Posterior vena cava (tissue), 2 donors: Measurements from ENCODE around the gene CYB5RL. TPM values are rescaled to one million over a fixed set of nuclear protein-coding genes. Genes with fewer than 3 reads are reported as not detected.
"Not testable (repeated sequence)": the region's sequence is repeated elsewhere in the genome, so short reads cannot be mapped to it uniquely, and the experiment has no call there.

Experiments used
- DNase-seq: peaks from one replicate; pipeline ENCODE4 v3.0.0-alpha.2; 2020; ENCODE audit warnings: low spot score
- intact Hi-C, 2 donors: fragments of 100-400 bp; cut with DNase I; formaldehyde crosslinking; loops; one replicate each; pipeline versions ENCODE4 v1.14.1 to v1.14.2; 2022 to 2023
- total RNA-seq, 2 donors: library from RNA; stranded (reverse); fragmentation: NEBNext Ultra II Directional; extraction: Animal tissue kit (Norgen Biotek cat#: 25700); gene quantifications; one replicate each; pipeline ENCODE4 v1.2.1, GENCODE V29; 2021
- donor health status: DM: yes; HTN: yes; CAD: no.
- donor health status: DM: yes; HTN: yes; CAD: no.

Gene CYB5RL
- total RNA-seq, 2 donors from 2014 or later = 5.0 to 6.7 TPM

DNA sequence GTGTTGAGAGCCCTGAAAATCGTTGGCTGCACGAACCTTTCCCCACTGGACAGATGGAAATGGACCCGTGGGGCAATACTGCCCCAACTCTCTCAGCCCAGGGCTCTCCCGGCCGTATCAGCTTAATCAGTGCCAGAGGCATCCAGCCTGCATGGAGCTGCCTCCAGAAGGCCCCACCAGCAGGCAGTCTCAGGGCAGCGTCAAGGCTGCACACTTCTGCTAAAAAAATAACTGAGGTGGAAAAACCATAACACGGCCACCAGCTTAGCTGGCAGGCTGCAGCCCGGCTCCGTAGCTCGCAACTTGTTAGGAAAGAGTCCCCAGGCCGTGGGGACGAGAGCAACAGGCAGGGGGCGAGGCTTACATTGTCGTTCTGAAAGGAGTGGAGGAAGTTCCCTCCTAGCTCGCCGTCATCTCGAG, 28.1 kb upstream of the CYB5RL start:
- DNase-seq = peak; percentile 51
- intact Hi-C loops = no loop called here

DNA sequence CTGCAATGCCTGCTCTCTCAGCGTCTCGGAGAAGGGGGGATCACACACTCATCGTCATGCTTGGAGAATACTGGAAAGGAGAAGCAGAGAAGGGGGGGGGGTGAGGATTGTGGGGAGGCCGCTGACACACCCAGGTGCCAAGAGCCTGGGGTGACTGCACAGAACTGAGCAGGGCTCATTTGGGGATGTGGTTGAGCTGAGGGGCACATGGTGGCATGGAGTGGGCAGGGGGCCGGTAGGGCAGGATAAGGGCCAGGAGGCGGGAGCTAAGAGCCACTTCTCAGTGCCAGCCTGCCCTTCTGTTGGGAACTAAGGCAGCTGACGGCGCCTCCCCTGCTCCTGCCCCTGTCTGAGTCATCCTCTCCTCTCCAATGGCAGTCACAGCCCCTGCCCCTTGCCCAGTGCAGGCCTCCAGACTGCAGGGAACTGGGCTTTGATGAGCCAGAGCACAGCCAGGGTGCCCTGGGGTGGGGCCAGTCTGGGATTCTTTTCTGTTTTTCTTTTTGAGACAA, 27.3 kb upstream of the CYB5RL start:
- intact Hi-C loops = no loop called here
- DNase-seq = peak; percentile 81

DNA sequence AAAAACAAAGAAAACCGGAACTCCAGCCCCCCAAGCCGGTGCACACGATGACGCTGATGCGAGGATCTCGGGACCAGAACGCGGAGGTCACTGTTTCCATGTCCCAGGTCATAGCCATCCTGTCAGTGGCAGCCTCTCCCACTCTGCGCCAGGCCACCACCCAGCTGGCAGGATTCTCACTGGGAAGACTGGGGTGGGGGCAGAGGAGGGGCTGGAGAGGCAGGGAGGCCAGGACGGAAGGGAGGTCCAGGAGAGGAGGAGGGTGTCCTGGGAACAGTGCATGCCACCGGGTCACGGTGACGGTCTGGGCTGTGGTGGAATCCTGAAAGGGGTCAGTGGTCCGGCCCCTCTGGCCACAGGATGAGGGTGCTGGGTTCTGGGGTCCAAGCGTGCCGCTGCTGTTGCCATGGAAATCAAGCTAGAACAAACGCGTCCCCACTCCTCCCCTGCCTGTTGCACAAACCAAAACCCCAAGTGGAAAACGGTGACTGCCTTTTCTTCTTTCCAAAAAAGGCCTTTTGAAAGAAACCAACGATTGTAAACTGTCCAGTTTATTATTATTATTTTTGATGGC, 26.2 kb upstream of the CYB5RL start:
- no peak for DNase-seq
- intact Hi-C loops = no loop called here

DNA sequence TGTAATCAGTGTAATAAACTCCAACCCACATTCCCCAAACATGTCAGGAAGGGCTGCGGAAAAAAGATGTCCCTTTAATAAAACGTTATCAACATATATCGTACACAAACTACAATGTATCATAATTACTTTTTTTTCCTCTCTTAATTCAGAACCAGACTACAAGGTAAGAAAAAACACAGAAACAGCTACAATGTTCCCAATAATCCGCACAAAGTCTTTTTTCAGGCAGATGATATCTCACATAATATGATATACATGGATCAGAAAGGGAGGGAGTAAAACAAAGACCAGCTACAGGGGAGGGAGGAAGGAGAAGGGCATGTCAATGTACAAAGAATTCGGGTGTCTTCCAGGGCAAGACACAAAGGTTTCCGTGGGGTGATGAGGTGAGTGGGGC, 25.5 kb upstream of the CYB5RL start:
- intact Hi-C loops = no loop called here
- no peak for DNase-seq

DNA sequence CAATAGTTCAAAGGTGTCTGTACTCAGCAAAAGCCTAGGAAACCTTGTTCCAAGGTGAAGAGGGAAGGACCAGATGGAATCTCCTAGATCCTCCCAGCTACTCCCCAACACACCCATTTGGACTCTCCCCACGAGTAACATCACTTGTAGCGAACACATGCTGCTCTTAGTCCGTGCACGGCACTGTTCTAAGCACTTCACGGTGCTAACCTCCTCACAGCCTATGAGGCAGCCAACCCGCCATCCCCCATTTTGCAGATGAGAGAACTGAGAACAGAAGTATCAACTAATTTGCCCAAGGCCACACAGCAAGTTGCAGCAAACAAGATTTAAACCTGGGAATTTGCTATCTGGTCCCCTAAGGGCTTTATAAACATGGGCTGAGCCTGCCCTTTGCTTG, 24.4 kb upstream of the CYB5RL start:
- intact Hi-C loops = no loop called here
- no peak for DNase-seq

DNA sequence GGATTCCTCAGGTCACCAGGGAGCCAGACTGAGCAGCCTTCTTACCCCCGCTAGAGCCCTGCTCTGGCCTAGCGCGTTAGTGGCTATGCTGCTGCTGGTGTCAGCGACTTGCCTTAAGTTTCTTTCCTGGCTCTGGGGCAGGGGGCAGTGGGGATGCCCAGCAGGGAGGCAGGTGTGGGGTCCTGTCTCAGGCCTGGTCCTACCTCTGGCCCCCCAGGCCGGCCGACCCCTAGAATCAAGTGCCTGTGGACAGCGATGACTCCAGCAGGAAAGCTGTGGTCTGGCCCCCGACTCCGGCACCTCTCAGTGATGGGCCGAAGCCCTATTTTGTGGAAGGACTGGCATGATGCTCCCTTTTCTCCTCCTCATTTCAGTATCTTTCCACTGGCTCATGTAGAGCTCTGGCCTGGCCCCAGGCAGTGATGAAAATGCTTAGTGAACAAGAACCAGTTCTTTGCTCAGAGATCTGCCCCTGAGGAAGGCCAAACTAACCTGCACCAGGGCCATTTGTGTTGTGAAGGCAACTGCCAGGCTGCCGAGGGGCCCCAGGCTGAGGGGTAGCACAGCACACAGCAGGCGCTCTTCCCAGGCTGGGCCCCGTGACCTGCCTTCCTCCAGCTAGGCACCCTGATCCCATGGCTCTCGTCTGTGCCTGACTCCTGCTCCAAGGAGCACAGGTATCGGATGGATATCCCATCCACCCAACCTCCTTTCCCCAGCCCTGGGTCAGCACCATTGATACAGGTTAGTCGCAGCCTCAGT, 23.8 kb upstream of the CYB5RL start:
- intact Hi-C loops = no loop called here
- DNase-seq = no peak

DNA sequence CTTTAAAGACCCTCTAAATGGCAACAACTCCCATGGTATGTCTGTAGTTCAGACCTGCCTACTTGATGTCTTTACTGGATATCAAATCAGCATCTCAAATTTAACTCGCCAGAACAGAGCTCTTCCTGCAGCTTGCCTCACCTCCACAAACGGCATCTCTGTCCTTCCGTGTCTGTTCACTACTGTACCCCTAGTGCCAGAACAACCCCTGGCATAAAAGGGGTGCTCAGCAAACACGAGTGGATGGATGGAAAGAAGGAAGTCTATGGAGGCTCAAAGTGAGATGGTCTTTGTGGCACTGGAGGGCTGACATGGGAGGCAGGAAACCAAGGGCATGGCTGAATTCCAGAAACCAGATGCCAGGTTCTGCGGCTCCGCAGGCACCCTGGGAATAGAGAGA, 22.9 kb upstream of the CYB5RL start:
- no peak for DNase-seq
- intact Hi-C loops = no loop called here

DNA sequence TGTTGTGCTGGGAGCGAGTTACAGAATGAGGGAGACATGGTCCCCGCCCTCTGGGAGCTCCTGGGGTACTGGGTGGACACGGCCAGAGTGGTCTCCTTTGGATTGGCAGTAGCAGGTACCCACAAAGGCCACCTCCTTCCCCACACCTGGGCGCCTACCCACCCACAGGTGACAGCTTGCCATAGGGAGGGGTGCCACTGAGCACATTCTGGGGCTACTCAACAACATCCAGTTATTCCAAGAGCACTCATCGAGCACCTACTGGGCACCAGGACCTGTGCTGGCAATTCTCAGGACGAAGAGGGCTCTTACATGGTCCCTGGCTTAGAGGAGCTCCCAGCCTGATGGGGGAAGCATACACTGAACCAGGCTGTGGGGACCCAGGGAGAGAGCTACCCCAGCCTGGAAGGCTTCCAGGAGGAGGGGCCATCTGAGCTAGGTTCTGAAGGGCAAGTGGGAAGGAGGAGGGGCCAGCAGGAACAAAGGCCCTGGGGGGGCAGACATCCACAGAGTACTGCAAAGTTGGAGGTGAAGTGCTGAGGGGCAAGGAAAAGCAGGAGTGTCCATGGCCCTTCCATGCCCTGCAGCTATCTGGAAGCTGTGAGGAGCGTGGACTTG, 22.1 kb upstream of the CYB5RL start:
- intact Hi-C loops = no loop called here
- DNase-seq = no peak

DNA sequence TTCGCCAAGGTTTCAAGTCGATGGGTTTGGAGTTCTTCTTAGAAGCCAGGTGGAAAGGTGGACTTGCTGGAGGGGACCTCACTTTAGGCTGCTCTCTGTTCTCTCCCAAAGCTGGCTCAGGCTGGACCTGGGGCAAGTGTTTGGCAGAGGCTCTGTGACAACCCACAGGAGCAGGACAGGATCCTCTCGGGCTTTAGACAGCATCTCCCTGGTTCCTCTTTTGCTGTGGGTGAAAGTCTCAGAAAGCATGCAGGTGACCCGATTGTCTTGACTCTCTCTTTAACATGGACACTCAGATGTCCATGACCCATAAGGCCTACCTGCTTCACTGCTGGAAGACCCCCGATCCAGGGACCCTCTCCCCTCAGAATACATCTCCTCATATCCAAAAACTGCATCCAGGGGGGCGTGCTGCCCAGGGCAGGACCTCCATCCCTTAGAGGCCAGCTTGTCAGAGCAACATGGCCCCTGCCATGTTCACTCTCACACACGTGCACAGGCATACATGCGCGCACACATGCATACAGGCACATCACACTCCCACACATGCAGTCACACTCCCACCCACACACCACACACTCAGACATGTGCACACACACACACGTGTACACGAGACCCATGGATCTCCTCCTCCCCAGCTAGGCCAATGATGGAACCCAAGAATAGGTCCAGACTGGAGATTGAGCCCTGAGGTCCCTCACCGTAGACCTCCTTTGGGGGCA, 21.4 kb upstream of the CYB5RL start:
- no peak for DNase-seq
- intact Hi-C loops = no loop called here

DNA sequence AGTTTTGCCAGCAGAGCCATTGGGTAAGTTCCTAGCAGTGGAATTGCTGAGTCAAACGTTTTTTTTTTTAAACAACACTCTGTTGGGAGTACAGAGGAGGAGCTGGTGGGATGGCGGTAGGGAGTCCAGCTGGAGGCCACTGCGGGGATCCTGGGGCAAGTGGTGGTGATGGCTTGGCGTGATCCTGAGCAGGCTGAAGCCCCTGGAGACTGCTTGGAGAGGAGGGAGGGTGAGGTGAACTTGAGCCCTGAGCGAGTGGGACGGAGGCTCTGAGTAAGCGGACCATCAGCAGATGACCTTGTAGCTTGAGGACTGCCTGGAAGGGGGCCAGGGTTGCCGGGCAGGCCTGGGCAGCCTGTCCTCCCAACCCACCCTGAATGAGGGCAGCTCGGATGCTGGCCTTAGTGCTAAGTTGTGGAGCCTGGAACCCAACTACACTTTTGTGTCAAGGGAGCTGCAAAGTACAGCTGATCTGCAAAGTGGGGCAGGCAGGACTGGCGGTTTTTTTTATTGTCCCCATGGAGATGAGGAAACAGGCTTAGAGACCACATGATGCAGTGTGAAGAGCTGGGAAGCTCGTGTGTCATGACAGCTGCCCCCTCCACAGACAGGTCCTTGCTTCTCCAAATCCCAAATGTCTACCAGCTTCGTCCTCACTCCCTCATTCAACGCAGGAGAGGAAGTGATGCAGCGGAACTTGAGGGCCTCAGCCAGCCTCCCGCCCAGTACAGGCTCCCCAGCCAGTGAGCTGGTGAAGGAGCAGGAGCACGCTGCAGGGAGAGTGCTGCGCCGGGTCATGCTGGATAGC, 20.4 kb upstream of the CYB5RL start:
- peak; percentile 92 for DNase-seq
- intact Hi-C loops = no loop called here

DNA sequence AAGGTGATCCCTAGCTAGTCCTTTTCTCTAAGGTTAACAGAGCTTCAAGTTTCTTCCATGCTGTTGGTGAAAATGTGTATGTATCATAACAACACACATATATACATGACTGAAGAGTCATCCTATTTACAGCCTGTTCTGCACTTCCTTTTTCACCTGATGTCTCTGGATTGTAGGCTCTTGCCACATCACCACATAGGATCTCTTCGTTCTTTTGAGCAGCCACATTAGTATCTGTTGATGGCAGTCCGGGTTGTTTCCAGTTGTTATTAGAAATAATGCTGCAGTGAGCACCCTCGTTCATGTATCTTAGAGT, 19.8 kb upstream of the CYB5RL start:
- no peak for DNase-seq
- intact Hi-C loops = no loop called here

DNA sequence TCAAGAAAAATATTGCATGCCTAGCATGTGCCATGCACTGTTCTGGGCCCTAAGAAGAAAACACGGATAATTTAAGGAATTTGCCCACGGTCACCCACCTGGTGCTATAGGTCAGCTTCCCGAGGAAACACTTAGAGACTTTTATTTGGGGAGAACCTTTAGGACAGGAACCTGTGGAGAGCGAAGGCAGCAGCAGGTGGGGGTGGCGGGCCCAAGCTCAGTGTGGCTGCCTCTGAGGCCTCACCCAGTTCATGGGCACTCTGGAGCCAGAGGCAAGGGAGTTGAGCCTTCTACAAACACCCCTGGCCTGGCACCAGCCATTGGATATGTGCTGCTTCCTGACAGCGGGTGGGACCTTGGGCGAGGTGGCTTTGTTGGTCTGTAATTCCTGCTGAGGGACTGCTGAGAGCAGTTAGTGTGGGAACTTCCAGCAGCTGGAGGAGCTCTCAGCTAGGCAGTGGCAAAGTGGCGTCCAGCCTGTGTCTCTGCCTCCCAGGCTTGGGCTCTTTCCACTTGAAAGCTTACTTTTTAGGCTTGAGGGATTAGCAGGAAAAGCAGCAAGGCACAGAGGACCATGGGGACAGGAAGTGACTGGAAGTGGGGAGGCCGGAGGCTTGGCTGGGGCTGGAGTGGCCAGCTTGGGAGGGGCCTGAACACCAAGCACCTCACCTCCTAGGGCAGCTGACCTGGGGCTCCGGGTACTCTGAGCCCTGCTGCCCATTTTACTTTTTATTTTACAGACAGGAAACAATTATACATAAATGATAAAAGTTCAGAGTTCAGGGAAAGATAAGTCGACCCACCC, 19.3 kb upstream of the CYB5RL start:
- no peak for DNase-seq
- intact Hi-C loops = no loop called here

DNA sequence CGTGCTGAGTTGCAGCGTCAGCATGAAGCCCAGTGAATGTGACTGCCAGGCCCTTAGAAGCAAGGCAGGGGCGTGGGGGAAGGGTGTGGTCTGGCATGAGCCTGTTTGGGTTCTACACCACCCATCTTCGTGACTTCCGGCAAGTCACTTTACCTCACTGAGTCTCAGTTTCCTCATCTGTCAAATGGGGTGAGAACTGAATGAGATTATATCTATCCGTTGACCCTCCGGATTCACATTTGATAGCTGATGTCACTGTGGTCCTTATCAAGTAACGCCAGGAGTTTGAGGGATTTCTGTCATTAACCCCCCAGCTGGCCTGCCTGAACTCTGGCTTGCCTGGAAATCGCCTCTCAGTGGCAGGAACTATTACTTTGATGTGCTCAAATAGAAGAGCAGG, 15.7 kb upstream of the CYB5RL start:
- DNase-seq = no peak
- intact Hi-C loops = no loop called here

DNA sequence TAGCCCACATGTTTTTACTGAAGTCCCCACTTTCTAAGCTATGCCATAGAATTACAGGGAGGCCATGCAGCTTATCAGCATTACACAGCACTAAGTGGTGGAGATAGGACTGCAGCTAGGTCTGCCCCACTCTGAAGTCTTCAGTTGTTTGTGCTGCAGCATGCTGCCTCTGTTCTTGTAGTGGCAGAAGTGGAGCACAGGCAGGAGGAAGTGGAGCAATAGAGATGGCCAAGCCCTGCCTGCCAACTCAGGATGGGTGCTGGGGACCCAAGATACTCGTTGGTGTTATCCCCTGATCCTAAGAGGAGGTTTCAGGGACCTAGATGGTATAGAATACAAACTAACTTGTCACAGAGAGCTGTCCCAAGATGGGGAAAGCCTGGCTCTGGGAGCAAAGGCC, 13.0 kb upstream of the CYB5RL start:
- intact Hi-C loops = no loop called here

DNA sequence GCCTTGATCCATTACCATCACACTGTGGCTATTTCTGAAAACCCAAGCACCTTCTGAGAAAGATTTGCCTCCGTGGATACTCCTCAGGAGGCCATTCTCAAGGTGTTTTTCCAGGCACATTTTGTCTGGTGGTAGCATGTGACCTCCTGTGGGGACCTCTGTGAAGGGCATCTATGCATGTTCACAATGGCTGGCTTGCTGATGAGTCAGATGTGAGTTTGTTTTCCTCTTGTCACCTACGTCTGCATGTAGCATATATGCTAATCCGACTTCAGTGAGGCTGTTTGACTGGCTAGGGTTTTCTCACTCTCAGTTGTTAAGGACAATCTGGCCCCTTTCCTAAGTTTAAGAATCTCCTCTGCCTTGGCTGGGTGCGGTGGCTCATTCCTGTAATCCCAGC, 8.1 kb upstream of the CYB5RL start:
- intact Hi-C loops, DNase-seq: not testable (repeated sequence)

More for the DNA sequence above, 13.0 kb upstream of the CYB5RL start:
- no peak for DNase-seq

DNA sequence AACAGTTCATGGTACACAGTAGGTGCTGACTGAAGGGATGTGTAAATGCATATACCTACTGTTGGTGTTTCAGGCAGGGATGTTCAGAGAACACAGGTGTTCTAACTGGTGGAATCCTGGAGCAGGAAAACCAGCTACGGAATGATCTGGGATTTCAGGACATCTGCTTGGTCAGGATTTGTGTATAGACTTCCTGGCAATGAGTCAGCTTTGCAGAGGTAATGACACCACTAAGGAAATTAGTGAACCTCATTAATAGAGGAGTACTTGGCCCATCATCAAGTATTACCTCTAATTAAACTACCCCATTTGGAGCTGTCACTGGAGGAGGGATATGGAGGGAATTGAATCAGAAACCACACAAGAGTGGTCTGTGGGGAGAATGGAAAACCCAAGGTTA, 7.5 kb upstream of the CYB5RL start:
- intact Hi-C loops = no loop called here

DNA sequence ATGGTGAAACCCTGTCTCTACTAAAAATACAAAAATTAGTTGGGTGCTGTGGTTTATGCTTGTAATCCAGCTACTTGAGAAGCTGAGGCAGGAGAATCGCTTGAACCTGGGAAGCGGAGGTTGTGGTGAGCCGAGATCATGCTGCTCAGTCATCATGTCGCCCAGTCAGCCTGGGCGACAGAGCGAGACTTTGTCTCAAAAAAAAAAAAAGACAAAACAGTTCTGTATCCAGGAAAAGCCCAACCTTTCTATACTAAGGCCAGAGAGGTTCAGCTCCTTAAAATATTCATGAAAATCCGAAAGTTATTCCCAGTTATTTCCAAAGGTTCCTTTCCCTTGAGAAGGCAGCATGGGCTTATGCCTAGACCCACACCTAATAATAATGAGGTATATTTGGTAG, 4.4 kb upstream of the CYB5RL start:
- no peak for DNase-seq
- intact Hi-C loops = no loop called here

More for the DNA sequence above, 7.5 kb upstream of the CYB5RL start:
- no peak for DNase-seq

DNA sequence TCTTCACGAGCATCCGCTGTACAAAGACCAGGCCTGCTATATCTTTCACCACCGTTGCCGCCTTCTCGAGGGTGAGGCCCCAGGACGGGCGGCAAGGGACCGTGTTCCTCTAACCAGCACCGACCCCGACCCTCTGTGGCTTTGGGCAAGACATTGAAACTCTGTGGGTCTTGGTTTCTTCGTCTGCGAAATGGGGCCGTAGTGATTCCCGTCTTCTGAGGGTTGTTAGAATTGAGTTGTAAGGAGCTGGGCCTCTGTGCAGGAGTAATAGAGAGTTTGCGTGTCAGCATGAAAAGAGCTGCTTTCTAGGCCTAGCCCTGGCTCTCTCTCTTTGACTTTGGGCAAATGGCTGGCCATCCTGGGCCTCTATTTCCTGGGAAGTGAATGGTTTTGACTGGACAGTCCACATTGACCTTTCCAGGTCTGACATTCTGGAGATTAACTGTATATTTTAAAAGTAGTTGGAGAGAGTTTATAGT, 728 bp upstream of the CYB5RL start:
- intact Hi-C loops = no loop called here
- DNase-seq = no peak
